Measurements from ENCODE around the gene TMEM132D. TPM values are rescaled to one million over a fixed set of nuclear protein-coding genes. Genes with fewer than 3 reads are reported as not detected.

Gene TMEM132D
- total and polyA plus RNA-seq, 4 experiments from 2014 or later: not detected

- POLR2A ChIA-PET (ENCODE audit: partially characterized antibody): no interaction called here
- Histone ChIP-seq H3K27me3 (ENCODE audit: insufficient read depth, low read length) (no peaks in the 10 kb centered on the region), H3K4me1 (ENCODE audit: insufficient read depth, low read length) (no peaks in the 10 kb centered on the region), H3K27ac (ENCODE audit: low read depth, low read length) (no peak overlapping the region), H3K9me3 (ENCODE audit: control insufficient read depth in 1 of 2, low read length in 2 of 2) (no peaks in the 10 kb centered on the region), H3K36me3 (ENCODE audit: insufficient read depth, low read length) (no peaks in the 10 kb centered on the region), H3K4me3 (ENCODE audit: low read length in 2 of 2) (no peak overlapping the region)
- intact Hi-C loops (cut with micrococcal nuclease): no loop called here
- CTCF ChIA-PET (ENCODE audit: partially characterized antibody): no interaction called here
- H3K27me3 Mint-ChIP-seq: no peaks in the 10 kb centered on the region
- peaks cover 0 to 9% (median 3%) of the 10 kb centered on the region in 8 donors for H3K9me3 Mint-ChIP-seq
- H3K4me3 Mint-ChIP-seq: no peak overlapping the region
- DNase-seq: no peak
- no peak overlapping the region for H3K27ac Mint-ChIP-seq
- no peaks in the 10 kb centered on the region for H3K4me1 Mint-ChIP-seq
- no peaks in the 10 kb centered on the region for H3K36me3 Mint-ChIP-seq
Observed at GRCh38 chr12:129230995-129231394, 672.8 kb downstream of the TMEM132D start.

- Histone ChIP-seq H3K4me1 (ENCODE audit: insufficient read depth, low read length) (no peaks in the 10 kb centered on the region), H3K36me3 (ENCODE audit: insufficient read depth, low read length) (no peaks in the 10 kb centered on the region), H3K4me3 (ENCODE audit: low read length in 2 of 2) (no peak overlapping the region), H3K27me3 (ENCODE audit: insufficient read depth, low read length) (no peaks in the 10 kb centered on the region), H3K27ac (ENCODE audit: low read depth, low read length) (no peak overlapping the region), H3K9me3 (ENCODE audit: control insufficient read depth in 1 of 2, low read length in 2 of 2) (no peaks in the 10 kb centered on the region)
- Mint-ChIP-seq H3K27me3 (no peaks in the 10 kb centered on the region), H3K4me3 (no peak overlapping the region), H3K9me3 (peaks cover 0 to 14% (median 4%) of the 10 kb centered on the region in 8 donors), H3K36me3 (no peaks in the 10 kb centered on the region), H3K27ac (no peak overlapping the region), H3K4me1 (no peaks in the 10 kb centered on the region)
- DNase-seq: no peak
- POLR2A ChIA-PET (ENCODE audit: partially characterized antibody): no interaction called here
- intact Hi-C loops (cut with micrococcal nuclease): no loop called here
- CTCF ChIA-PET (ENCODE audit: partially characterized antibody): no interaction called here
Observed at GRCh38 chr12:129226851-129227250, 677.0 kb downstream of the TMEM132D start.

GRCh38 chr12:129226005-129226404 is 677.8 kb downstream of the TMEM132D start:
- no peaks in the 10 kb centered on the region for H3K4me1 ChIP-seq (ENCODE audit: insufficient read depth, low read length)
- Mint-ChIP-seq H3K36me3 (no peaks in the 10 kb centered on the region), H3K9me3 (peaks cover 0 to 17% (median 4%) of the 10 kb centered on the region in 8 donors), H3K4me3 (no peak overlapping the region), H3K27ac (no peak overlapping the region), H3K27me3 (no peaks in the 10 kb centered on the region), H3K4me1 (no peaks in the 10 kb centered on the region)
- no peak for DNase-seq
- no peak overlapping the region for H3K4me3 ChIP-seq (ENCODE audit: low read length in 2 of 2)
- H3K36me3 ChIP-seq (ENCODE audit: insufficient read depth, low read length): no peaks in the 10 kb centered on the region
- intact Hi-C loops (cut with micrococcal nuclease): no loop called here
- no peaks in the 10 kb centered on the region for H3K9me3 ChIP-seq (ENCODE audit: control insufficient read depth in 1 of 2, low read length in 2 of 2)
- ChIA-PET POLR2A (ENCODE audit: partially characterized antibody) (no interaction called here), CTCF (ENCODE audit: partially characterized antibody) (no interaction called here)
- no peak overlapping the region for H3K27ac ChIP-seq (ENCODE audit: low read depth, low read length)
- no peaks in the 10 kb centered on the region for H3K27me3 ChIP-seq (ENCODE audit: insufficient read depth, low read length)

GRCh38 chr12:129215556-129215955 is 688.3 kb downstream of the TMEM132D start:
- no peaks in the 10 kb centered on the region for H3K36me3 ChIP-seq (ENCODE audit: insufficient read depth, low read length)
- Mint-ChIP-seq H3K9me3 (peaks cover 2 to 25% (median 18%) of the 10 kb centered on the region in 8 donors), H3K36me3 (no peaks in the 10 kb centered on the region), H3K4me1 (no peaks in the 10 kb centered on the region), H3K4me3 (no peak overlapping the region), H3K27ac (no peak overlapping the region), H3K27me3 (no peaks in the 10 kb centered on the region)
- H3K27me3 ChIP-seq (ENCODE audit: insufficient read depth, low read length): no peaks in the 10 kb centered on the region
- ChIA-PET POLR2A (ENCODE audit: partially characterized antibody) (no interaction called here), CTCF (ENCODE audit: partially characterized antibody) (no interaction called here)
- no peaks in the 10 kb centered on the region for H3K4me1 ChIP-seq (ENCODE audit: insufficient read depth, low read length)
- no peak overlapping the region for H3K4me3 ChIP-seq (ENCODE audit: low read length in 2 of 2)
- no peaks in the 10 kb centered on the region for H3K9me3 ChIP-seq (ENCODE audit: control insufficient read depth in 1 of 2, low read length in 2 of 2)
- no peak overlapping the region for H3K27ac ChIP-seq (ENCODE audit: low read depth, low read length)
- intact Hi-C loops (cut with micrococcal nuclease): no loop called here
- no peak for DNase-seq

GRCh38 chr12:129213551-129213950 is 690.3 kb downstream of the TMEM132D start:
- no peak overlapping the region for H3K27ac Mint-ChIP-seq
- POLR2A ChIA-PET (ENCODE audit: partially characterized antibody): no interaction called here
- Histone ChIP-seq H3K4me1 (ENCODE audit: insufficient read depth, low read length) (no peaks in the 10 kb centered on the region), H3K27me3 (ENCODE audit: insufficient read depth, low read length) (no peaks in the 10 kb centered on the region), H3K9me3 (ENCODE audit: control insufficient read depth in 1 of 2, low read length in 2 of 2) (no peaks in the 10 kb centered on the region), H3K27ac (ENCODE audit: low read depth, low read length) (no peak overlapping the region), H3K4me3 (ENCODE audit: low read length in 2 of 2) (no peak overlapping the region), H3K36me3 (ENCODE audit: insufficient read depth, low read length) (no peaks in the 10 kb centered on the region)
- no peak for DNase-seq
- no peaks in the 10 kb centered on the region for H3K4me1 Mint-ChIP-seq
- intact Hi-C loops (cut with micrococcal nuclease): no loop called here
- peaks cover 2 to 20% (median 15%) of the 10 kb centered on the region in 8 donors for H3K9me3 Mint-ChIP-seq
- H3K36me3 Mint-ChIP-seq: no peaks in the 10 kb centered on the region
- H3K4me3 Mint-ChIP-seq: no peak overlapping the region
- CTCF ChIA-PET (ENCODE audit: partially characterized antibody): no interaction called here
- no peaks in the 10 kb centered on the region for H3K27me3 Mint-ChIP-seq

GRCh38 chr12:129211862-129212630 is 691.8 kb downstream of the TMEM132D start:
- Histone ChIP-seq H3K36me3 (ENCODE audit: insufficient read depth, low read length) (no peaks in the 10 kb centered on the region), H3K9me3 (ENCODE audit: control insufficient read depth in 1 of 2, low read length in 2 of 2) (no peaks in the 10 kb centered on the region), H3K4me1 (ENCODE audit: insufficient read depth, low read length) (no peaks in the 10 kb centered on the region), H3K27ac (ENCODE audit: low read depth, low read length) (no peak overlapping the region), H3K4me3 (ENCODE audit: low read length in 2 of 2) (no peak overlapping the region), H3K27me3 (ENCODE audit: insufficient read depth, low read length) (no peaks in the 10 kb centered on the region)
- Mint-ChIP-seq H3K4me1 (no peaks in the 10 kb centered on the region), H3K4me3 (no peak overlapping the region), H3K27ac (no peak overlapping the region), H3K9me3 (peaks cover 2 to 20% (median 15%) of the 10 kb centered on the region in 8 donors), H3K36me3 (no peaks in the 10 kb centered on the region), H3K27me3 (no peaks in the 10 kb centered on the region)
- DNase-seq: no peak
- intact Hi-C loops (cut with micrococcal nuclease): no loop called here
- ChIA-PET POLR2A (ENCODE audit: partially characterized antibody) (no interaction called here), CTCF (ENCODE audit: partially characterized antibody) (no interaction called here)

GRCh38 chr12:129208566-129208965 is 695.3 kb downstream of the TMEM132D start:
- Mint-ChIP-seq H3K4me1 (no peaks in the 10 kb centered on the region), H3K36me3 (no peaks in the 10 kb centered on the region), H3K9me3 (peaks cover 0 to 11% (median 4%) of the 10 kb centered on the region in 8 donors), H3K4me3 (no peak overlapping the region), H3K27me3 (no peaks in the 10 kb centered on the region), H3K27ac (no peak overlapping the region)
- intact Hi-C loops (cut with micrococcal nuclease): no loop called here
- no peak for DNase-seq
- no peaks in the 10 kb centered on the region for H3K4me1 ChIP-seq (ENCODE audit: insufficient read depth, low read length)
- ChIA-PET CTCF (ENCODE audit: partially characterized antibody) (no interaction called here), POLR2A (ENCODE audit: partially characterized antibody) (no interaction called here)
- no peak overlapping the region for H3K27ac ChIP-seq (ENCODE audit: low read depth, low read length)
- no peaks in the 10 kb centered on the region for H3K9me3 ChIP-seq (ENCODE audit: control insufficient read depth in 1 of 2, low read length in 2 of 2)
- no peak overlapping the region for H3K4me3 ChIP-seq (ENCODE audit: low read length in 2 of 2)
- no peaks in the 10 kb centered on the region for H3K27me3 ChIP-seq (ENCODE audit: insufficient read depth, low read length)
- no peaks in the 10 kb centered on the region for H3K36me3 ChIP-seq (ENCODE audit: insufficient read depth, low read length)

All from CD4-positive, alpha-beta memory T cell (primary cell).